Esophagus muscularis mucosa (tissue), 3 donors: Measurements from ENCODE around the gene ABHD16A.

Experiments used
- CTCF ChIP-seq, 3 experiments: fragments of 200-600 bp in 2 of 3; fragments of 450-650 bp in 1 of 3; sonication (generic) in 2 of 3; IDR thresholded peaks; one replicate each; pipeline ENCODE4 v1.5.1; 2017 to 2019; ENCODE audit warnings: antibody characterized with exemption in 3 of 3, mild to moderate bottlenecking in 2 of 3, moderate library complexity in 1 of 3
- POLR2A ChIP-seq: fragments of 450-650 bp; IDR thresholded peaks from one replicate; pipeline ENCODE4 v1.6.1; 2017; ENCODE audit warnings: antibody characterized with exemption, moderate library complexity, mild to moderate bottlenecking, low read depth

- TF ChIP-seq POLR2A (no peak), CTCF (IDR thresholded peaks at IDR 0.05) (no peak)
Measured at GRCh38 chr6:31741815-31742214, 38.7 kb upstream of the ABHD16A start.
